ENCODE measurements around the gene LAP3. TPM values are rescaled to one million over a fixed set of nuclear protein-coding genes. Genes with fewer than 3 reads are reported as not detected.

The LAP3 gene
- total RNA-seq, 1 donor from 2014 or later = 44.1 TPM

GRCh38 chr4:17636341-17636695 lies 59.3 kb downstream of the LAP3 start:
- no peak for TF ChIP-seq CTCF (IDR thresholded peaks at IDR 0.05)
- no peak overlapping the region for H3K4me3 Mint-ChIP-seq (ENCODE audit: unreplicated experiment)
- peaks cover 21% of the 10 kb centered on the region for H3K36me3 Mint-ChIP-seq (ENCODE audit: unreplicated experiment)
- H3K9me3 Mint-ChIP-seq (ENCODE audit: unreplicated experiment) = no peaks in the 10 kb centered on the region
- no peaks in the 10 kb centered on the region for H3K27me3 Mint-ChIP-seq (ENCODE audit: unreplicated experiment)
- H3K4me1 Mint-ChIP-seq (ENCODE audit: unreplicated experiment) = peaks cover 2% of the 10 kb centered on the region
- no peak overlapping the region for H3K27ac Mint-ChIP-seq (ENCODE audit: unreplicated experiment)
- no peak for DNase-seq (ENCODE audit: extremely low spot score, unreplicated experiment)

- Mint-ChIP-seq H3K4me3 (ENCODE audit: unreplicated experiment) (no peak overlapping the region), H3K4me1 (ENCODE audit: unreplicated experiment) (peaks cover 2% of the 10 kb centered on the region), H3K27ac (ENCODE audit: unreplicated experiment) (no peak overlapping the region), H3K9me3 (ENCODE audit: unreplicated experiment) (no peaks in the 10 kb centered on the region), H3K27me3 (ENCODE audit: unreplicated experiment) (no peaks in the 10 kb centered on the region), H3K36me3 (ENCODE audit: unreplicated experiment) (peaks cover 21% of the 10 kb centered on the region)
- DNase-seq (ENCODE audit: extremely low spot score, unreplicated experiment) = peak; percentile 87
- peak; percentile 91 for TF ChIP-seq CTCF (IDR thresholded peaks at IDR 0.05)
Observed at GRCh38 chr4:17636696-17637622, 60.0 kb downstream of the LAP3 start.

- Mint-ChIP-seq H3K36me3 (ENCODE audit: unreplicated experiment) (peaks cover 14% of the 10 kb centered on the region), H3K4me1 (ENCODE audit: unreplicated experiment) (peaks cover 2% of the 10 kb centered on the region), H3K27me3 (ENCODE audit: unreplicated experiment) (no peaks in the 10 kb centered on the region)
Observed at GRCh38 chr4:17639136-17639535, 62.1 kb downstream of the LAP3 start.

GRCh38 chr4:17642398-17642783 lies 65.4 kb downstream of the LAP3 start:
- H3K36me3 Mint-ChIP-seq (ENCODE audit: unreplicated experiment) = peaks cover 7% of the 10 kb centered on the region
- no peaks in the 10 kb centered on the region for H3K27me3 Mint-ChIP-seq (ENCODE audit: unreplicated experiment)
- H3K27ac Mint-ChIP-seq (ENCODE audit: unreplicated experiment) = no peak overlapping the region
- H3K9me3 Mint-ChIP-seq (ENCODE audit: unreplicated experiment) = peaks cover 14% of the 10 kb centered on the region
- TF ChIP-seq CTCF (IDR thresholded peaks at IDR 0.05) = no peak
- no peak overlapping the region for H3K4me3 Mint-ChIP-seq (ENCODE audit: unreplicated experiment)
- no peaks in the 10 kb centered on the region for H3K4me1 Mint-ChIP-seq (ENCODE audit: unreplicated experiment)
- DNase-seq (ENCODE audit: extremely low spot score, unreplicated experiment) = no peak

More at GRCh38 chr4:17639136-17639535, 62.1 kb downstream of the LAP3 start:
- H3K27ac Mint-ChIP-seq (ENCODE audit: unreplicated experiment) = no peak overlapping the region
- TF ChIP-seq CTCF (IDR thresholded peaks at IDR 0.05) = no peak
- no peak for DNase-seq (ENCODE audit: extremely low spot score, unreplicated experiment)
- H3K4me3 Mint-ChIP-seq (ENCODE audit: unreplicated experiment) = no peak overlapping the region
- peaks cover 14% of the 10 kb centered on the region for H3K9me3 Mint-ChIP-seq (ENCODE audit: unreplicated experiment)

GRCh38 chr4:17646693-17647092 lies 69.7 kb downstream of the LAP3 start:
- DNase-seq (ENCODE audit: extremely low spot score, unreplicated experiment) = no peak
- Mint-ChIP-seq H3K4me1 (ENCODE audit: unreplicated experiment) (no peaks in the 10 kb centered on the region), H3K27ac (ENCODE audit: unreplicated experiment) (no peak overlapping the region), H3K27me3 (ENCODE audit: unreplicated experiment) (no peaks in the 10 kb centered on the region), H3K36me3 (ENCODE audit: unreplicated experiment) (peaks cover 4% of the 10 kb centered on the region), H3K9me3 (ENCODE audit: unreplicated experiment) (peaks cover 14% of the 10 kb centered on the region), H3K4me3 (ENCODE audit: unreplicated experiment) (no peak overlapping the region)
- no peak for TF ChIP-seq CTCF (IDR thresholded peaks at IDR 0.05)
